IPS-18c (cell line): ENCODE measurements around the gene RAMP2.
"Not testable (repeated sequence)": the region's sequence is repeated elsewhere in the genome, so short reads cannot be mapped to it uniquely, and the experiment has no call there.

Experiments
- H3K4me3 ChIP-seq: 2 replicates; pipeline ENCODE4 v1.7.0; 2013; ENCODE audit warnings: low read depth, mild to moderate bottlenecking, low read length, moderate library complexity; ENCODE audit not compliant: insufficient read depth
- H3K9me3 ChIP-seq: one replicate; pipeline ENCODE4 v1.6.1; 2013; ENCODE audit warnings: mild to moderate bottlenecking, low read length, moderate library complexity; ENCODE audit not compliant: control insufficient read depth, insufficient read depth

RAMP2 gene

GRCh38 chr17:42760652-42761581 lies at the start of gene RAMP2:
Gene RAMP2, plus strand, starts transcription at chr17:42761227. Its CDS starts 35 bp downstream, at chr17:42761262.
- H3K4me3 ChIP-seq: peak within 1 kb of the TSS; percentile 72

GRCh38 chr17:42720996-42721583 lies 39.9 kb upstream of the RAMP2 start:
- Histone ChIP-seq H3K9me3 (no peaks in the 10 kb centered on the region), H3K4me3 (no peak overlapping the region)

More at GRCh38 chr17:42760652-42761581, at the start of gene RAMP2:
- H3K9me3 ChIP-seq: no peaks in the 10 kb centered on the region

- no peak overlapping the region for H3K4me3 ChIP-seq
Observed at GRCh38 chr17:42723636-42724035, 37.4 kb upstream of the RAMP2 start.

GRCh38 chr17:42725143-42725542 lies 35.9 kb upstream of the RAMP2 start:
- H3K9me3 ChIP-seq: no peaks in the 10 kb centered on the region

More at GRCh38 chr17:42723636-42724035, 37.4 kb upstream of the RAMP2 start:
- no peaks in the 10 kb centered on the region for H3K9me3 ChIP-seq

GRCh38 chr17:42740699-42741098 lies 20.3 kb upstream of the RAMP2 start:
- H3K4me3 ChIP-seq: no peak overlapping the region

More at GRCh38 chr17:42725143-42725542, 35.9 kb upstream of the RAMP2 start:
- H3K4me3 ChIP-seq: no peak overlapping the region

GRCh38 chr17:42742916-42743315 lies 18.1 kb upstream of the RAMP2 start:
- not testable (repeated sequence) for H3K9me3 ChIP-seq, H3K4me3 ChIP-seq

More at GRCh38 chr17:42740699-42741098, 20.3 kb upstream of the RAMP2 start:
- no peaks in the 10 kb centered on the region for H3K9me3 ChIP-seq

GRCh38 chr17:42743595-42744282 lies 17.3 kb upstream of the RAMP2 start:
- Histone ChIP-seq H3K9me3 (no peaks in the 10 kb centered on the region), H3K4me3 (peak overlapping the region; percentile 73)

GRCh38 chr17:42744283-42744805 lies 16.7 kb upstream of the RAMP2 start:
- H3K4me3 ChIP-seq: peak overlapping the region; percentile 73
- H3K9me3 ChIP-seq: no peaks in the 10 kb centered on the region

GRCh38 chr17:42744806-42745617 lies 16.0 kb upstream of the RAMP2 start, which contains the start of gene EZH1:
Gene EZH1, minus strand, starts transcription at chr17:42745040. Its CDS starts 16,099 bp downstream, at chr17:42728941.
- H3K4me3 ChIP-seq: peak within 1 kb of the TSS; percentile 73
- H3K9me3 ChIP-seq: no peaks in the 10 kb centered on the region

- Histone ChIP-seq H3K4me3 (no peak overlapping the region), H3K9me3 (no peaks in the 10 kb centered on the region)
Observed at GRCh38 chr17:42748202-42748907, 12.7 kb upstream of the RAMP2 start.

- H3K4me3 ChIP-seq: no peak overlapping the region
- no peaks in the 10 kb centered on the region for H3K9me3 ChIP-seq
Observed at GRCh38 chr17:42748908-42749798, 11.9 kb upstream of the RAMP2 start.

GRCh38 chr17:42750739-42751344 lies 10.2 kb upstream of the RAMP2 start:
- Histone ChIP-seq H3K9me3 (no peaks in the 10 kb centered on the region), H3K4me3 (no peak overlapping the region)

GRCh38 chr17:42751628-42752027 lies 9.4 kb upstream of the RAMP2 start:
- no peaks in the 10 kb centered on the region for H3K9me3 ChIP-seq

GRCh38 chr17:42754782-42755181 lies 6.2 kb upstream of the RAMP2 start:
- no peaks in the 10 kb centered on the region for H3K9me3 ChIP-seq

More at GRCh38 chr17:42751628-42752027, 9.4 kb upstream of the RAMP2 start:
- H3K4me3 ChIP-seq: no peak overlapping the region

More at GRCh38 chr17:42754782-42755181, 6.2 kb upstream of the RAMP2 start:
- no peak overlapping the region for H3K4me3 ChIP-seq
